ENCODE results near the gene INSRR. TPM values are rescaled to one million over a fixed set of nuclear protein-coding genes. Genes with fewer than 3 reads are reported as not detected.
A peak's percentile ranks its signal among the peaks of the same experiment; 100 is the strongest.

Gene INSRR
- total and polyA plus RNA-seq, 2 of the 8 experiments (the other 6 are each of a cell fraction or from before 2014, with no cell fraction given) = 0.02 TPM; not detected in 1

- no peak overlapping the region for H3K23ac ChIP-seq (ENCODE audit: insufficient read length)
- no peaks in the 10 kb centered on the region for H3K79me1 ChIP-seq (ENCODE audit: low read depth, low read length)
- no peak overlapping the region for H2BK15ac ChIP-seq (ENCODE audit: low read length)
- no peak overlapping the region for H3K4ac ChIP-seq (replicated peaks; ENCODE audit: insufficient read length, low read depth, low read length)
- H2BK12ac ChIP-seq (ENCODE audit: low read depth, low read length) = no peak overlapping the region
- no peak overlapping the region for H3K27ac ChIP-seq (ENCODE audit: low read depth, low read length)
- H3K79me2 ChIP-seq (ENCODE audit: control insufficient read depth in 1 of 2, insufficient read depth in 2 of 2, low read length in 2 of 2) = no peaks in the 10 kb centered on the region
- H3K4me1 ChIP-seq (replicated peaks in 1 of 4; ENCODE audit: control insufficient read depth in 3 of 4, insufficient read depth in 4 of 4, low read length in 3 of 4) = no peaks in the 10 kb centered on the region
- no peak overlapping the region for H2BK5ac ChIP-seq (ENCODE audit: low read depth, low read length)
- ChIA-PET CTCF (ENCODE audit: partially characterized antibody) (interaction anchor here (0.7 to 31.8 kb wide), 18 partner anchors 9 to 131 kb away, joined by 3 to 491 read pairs (median 6); partner anchors contain the start of genes INSRR, ISG20L2, METTL25B and NTRK1), POLR2A (ENCODE audit: partially characterized antibody) (interaction anchor here (0.6 to 2.0 kb wide), 7 partner anchors 9 to 580 kb away, joined by 3 to 6 read pairs (median 5); no protein-coding TSS in a partner anchor)
- no peaks in the 10 kb centered on the region for H3K9me3 ChIP-seq (ENCODE audit: insufficient read depth in 2 of 2, low read depth in 1 of 2, low read length in 1 of 2)
- no peak for DNase-seq (ENCODE audit: low read depth in 1 of 2, low spot score in 2 of 2)
- no peak overlapping the region for H2BK20ac ChIP-seq (ENCODE audit: low read length)
- no peaks in the 10 kb centered on the region for H3K23me2 ChIP-seq (ENCODE audit: low read depth, low read length)
- no peak overlapping the region for H4K8ac ChIP-seq (ENCODE audit: extremely low read depth, insufficient read depth, low read length)
- no peak overlapping the region for H4K5ac ChIP-seq (ENCODE audit: insufficient read length, low read depth, low read length)
- H3K56ac ChIP-seq (replicated peaks; ENCODE audit: insufficient read length, low read depth, low read length) = no peak overlapping the region
- H3K18ac ChIP-seq (ENCODE audit: extremely low read depth, low read length) = no peak overlapping the region
- no peaks in the 10 kb centered on the region for H3K27me3 ChIP-seq (replicated peaks in 1 of 4; ENCODE audit: control insufficient read depth in 3 of 4, extremely low read depth in 1 of 4, insufficient read depth in 3 of 4, low read length in 3 of 4)
- peaks cover 12 to 32% (median 29%) of the 10 kb centered on the region in 4 experiments for H3K36me3 ChIP-seq (ENCODE audit: control insufficient read depth in 2 of 4, insufficient read depth in 4 of 4, low read length in 3 of 4)
- no peak for FAIRE-seq
- WGBS, 2 experiments (ENCODE audit: extremely low coverage in 1 of 2, insufficient coverage in 1 of 2, insufficient read length in 1 of 2, insufficient replicate concordance in 2 of 2, low coverage in 1 of 2, low lambda C conversion rate in 2 of 2, missing lambda C conversion rate in 1 of 2) = 93% methylated on average over 7 of the region's 7 CpGs; no CpG with 5 or more reads in 1 of the 2 experiments
- no peak overlapping the region for H3K4me3 ChIP-seq (ENCODE audit: extremely low read depth in 1 of 4, insufficient read depth in 2 of 4, low read depth in 3 of 4, low read length in 4 of 4)
- no peak overlapping the region for H3K4me2 ChIP-seq (ENCODE audit: insufficient read depth in 1 of 2, low read depth in 2 of 2, low read length in 2 of 2)
- H3K14ac ChIP-seq (ENCODE audit: insufficient read length) = no peak overlapping the region
- H2AK5ac ChIP-seq (ENCODE audit: low read depth, low read length) = no peak overlapping the region
- H2AFZ ChIP-seq (ENCODE audit: low read length) = no peak overlapping the region
- no peaks in the 10 kb centered on the region for H4K20me1 ChIP-seq (replicated peaks in 1 of 2; ENCODE audit: control insufficient read depth in 1 of 2, insufficient read depth in 2 of 2, low read length in 2 of 2)
- no peak overlapping the region for H4K91ac ChIP-seq (replicated peaks; ENCODE audit: insufficient read length, low read length)
- H3K9ac ChIP-seq (replicated peaks in 1 of 4; ENCODE audit: extremely low read depth in 1 of 4, low read depth in 3 of 4, low read length in 3 of 4) = no peak overlapping the region
- TF ChIP-seq ZNF274 (IDR thresholded peaks at IDR 0.05; ENCODE audit: borderline replicate concordance, extremely low read depth, low read length) = no peak
- no peak for TF ChIP-seq GABPA (IDR thresholded peaks at IDR 0.05; ENCODE audit: borderline replicate concordance, insufficient read depth, low read length)
- TF ChIP-seq SAP30 (IDR thresholded peaks at IDR 0.05; ENCODE audit: insufficient read depth, insufficient replicate concordance, low read length) = no peak
- TF ChIP-seq CHD2 (IDR thresholded peaks at IDR 0.05; ENCODE audit: low read length) = no peak
- TF ChIP-seq RAD21 (IDR thresholded peaks at IDR 0.05 in 1 of 2, conservative IDR thresholded peaks at IDR 0.05 in 1 of 2; ENCODE audit: low read depth in 2 of 2, low read length in 2 of 2) = peak; percentile 18; a peak in 3 of 4 replicates
- no peak for TF ChIP-seq CBX8 (IDR thresholded peaks at IDR 0.05; ENCODE audit: borderline replicate concordance, low read depth, low read length)
- TF ChIP-seq CTCF (IDR thresholded peaks at IDR 0.05; ENCODE audit: control extremely low read depth in 1 of 3, insufficient read depth in 1 of 3, low read depth in 1 of 3, low read length in 3 of 3) = peak in 1 of 3 experiments; percentile 15; a peak in 1 of 4 replicates
- TF ChIP-seq POLR2A (IDR thresholded peaks at IDR 0.05; ENCODE audit: control extremely low read depth in 1 of 2, low read depth in 2 of 2, low read length in 2 of 2) = peak in 1 of 2 experiments; percentile 53; a peak in 2 of 3 replicates
- H2BK120ac ChIP-seq (replicated peaks; ENCODE audit: low read depth, low read length) = no peak overlapping the region
Measured at GRCh38 chr1:156801409-156802121, 57.4 kb downstream of the INSRR start.
